ENCODE results near the gene PMEPA1.

DNA sequence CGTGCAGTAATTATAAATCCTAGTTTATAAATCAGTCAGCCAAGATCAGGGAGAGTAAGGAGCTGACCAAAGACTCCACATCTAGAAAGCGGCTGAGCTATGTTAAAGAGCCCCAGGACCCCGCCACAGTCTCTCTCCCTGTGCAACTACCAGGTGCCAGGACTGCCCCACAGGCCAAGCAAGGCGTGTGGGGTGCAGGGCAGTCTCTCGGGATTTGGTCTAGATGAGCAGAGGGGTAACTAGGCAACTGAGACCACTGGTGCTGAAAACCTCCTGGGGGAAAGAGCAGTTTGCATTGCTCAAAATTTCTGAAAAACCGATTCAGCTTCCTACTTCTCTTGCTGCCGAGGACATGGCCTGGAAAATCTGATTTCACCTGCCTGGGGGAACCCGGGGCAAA lies 10.4 kb downstream of the PMEPA1 start:
- no peak for TF ChIP-seq POLR2A (IDR thresholded peaks at IDR 0.05)
- TF ChIP-seq, protein P1, sequence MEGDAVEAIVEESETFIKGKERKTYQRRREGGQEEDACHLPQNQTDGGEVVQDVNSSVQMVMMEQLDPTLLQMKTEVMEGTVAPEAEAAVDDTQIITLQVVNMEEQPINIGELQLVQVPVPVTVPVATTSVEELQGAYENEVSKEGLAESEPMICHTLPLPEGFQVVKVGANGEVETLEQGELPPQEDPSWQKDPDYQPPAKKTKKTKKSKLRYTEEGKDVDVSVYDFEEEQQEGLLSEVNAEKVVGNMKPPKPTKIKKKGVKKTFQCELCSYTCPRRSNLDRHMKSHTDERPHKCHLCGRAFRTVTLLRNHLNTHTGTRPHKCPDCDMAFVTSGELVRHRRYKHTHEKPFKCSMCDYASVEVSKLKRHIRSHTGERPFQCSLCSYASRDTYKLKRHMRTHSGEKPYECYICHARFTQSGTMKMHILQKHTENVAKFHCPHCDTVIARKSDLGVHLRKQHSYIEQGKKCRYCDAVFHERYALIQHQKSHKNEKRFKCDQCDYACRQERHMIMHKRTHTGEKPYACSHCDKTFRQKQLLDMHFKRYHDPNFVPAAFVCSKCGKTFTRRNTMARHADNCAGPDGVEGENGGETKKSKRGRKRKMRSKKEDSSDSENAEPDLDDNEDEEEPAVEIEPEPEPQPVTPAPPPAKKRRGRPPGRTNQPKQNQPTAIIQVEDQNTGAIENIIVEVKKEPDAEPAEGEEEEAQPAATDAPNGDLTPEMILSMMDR (IDR thresholded peaks at IDR 0.05), result no peak

Data from Peyer's patch (tissue), 4 donors.